DND-41 (cell line): ENCODE measurements around the gene KRTAP19-8.

Experiments used
- CTCF ChIP-seq: IDR thresholded peaks from 2 replicates; pipeline ENCODE4 v1.5.1; 2012; ENCODE audit warnings: borderline replicate concordance, low read length, moderate library complexity, mild to moderate bottlenecking; ENCODE audit not compliant: poor library complexity, severe bottlenecking; ENCODE audit errors: extremely low read depth
- EZH2 ChIP-seq: IDR thresholded peaks from 3 replicates; pipeline ENCODE4 v1.6.1; 2012; ENCODE audit warnings: borderline replicate concordance, low read depth, mild to moderate bottlenecking, moderate library complexity, low read length, inconsistent platforms; ENCODE audit not compliant: severe bottlenecking

GRCh38 chr21:31084689-31085088 is 46.4 kb upstream of the KRTAP19-8 start:
- TF ChIP-seq CTCF (no peak), EZH2 (no peak)
